Astrocyte of the hippocampus (primary cell): ENCODE results near the gene C2CD4C.
"Not testable (repeated sequence)": the region's sequence is repeated elsewhere in the genome, so short reads cannot be mapped to it uniquely, and the experiment has no call there.

Experiments used
- DNase-seq: peaks from one replicate; pipeline ENCODE4 v3.0.0; 2011; ENCODE audit warnings: low read depth, low spot score

C2CD4C gene

GRCh38 chr19:367963-368629 lies 40.9 kb downstream of the C2CD4C start:
- DNase-seq = no peak

GRCh38 chr19:367561-367960 lies 41.4 kb downstream of the C2CD4C start:
- no peak for DNase-seq

- no peak for DNase-seq
Measured at GRCh38 chr19:366951-367350, 42.0 kb downstream of the C2CD4C start.

GRCh38 chr19:366205-366783 lies 42.7 kb downstream of the C2CD4C start:
- no peak for DNase-seq

GRCh38 chr19:364496-365287 lies 44.3 kb downstream of the C2CD4C start:
- DNase-seq = no peak

- DNase-seq = no peak
Measured at GRCh38 chr19:362683-363082, 46.3 kb downstream of the C2CD4C start.

- DNase-seq = no peak
Measured at GRCh38 chr19:362154-362553, 46.8 kb downstream of the C2CD4C start.

GRCh38 chr19:359653-359925 lies 49.4 kb downstream of the C2CD4C start:
- DNase-seq = no peak

GRCh38 chr19:355536-355935 lies 53.4 kb downstream of the C2CD4C start:
- not testable (repeated sequence) for DNase-seq
